GM19023 (cell line): ENCODE results near the gene SPR.

ENCODE experiments used
- ATAC-seq: cut with Tn5 transposase; IDR thresholded peaks from one replicate; pipeline ENCODE4 v1.9.1; 2021; ENCODE audit warnings: mild to moderate bottlenecking, moderate library complexity; ENCODE audit not compliant: unreplicated experiment

Gene SPR

GRCh38 chr2:72931280-72931910, 44.2 kb downstream of the SPR start:
- ATAC-seq, result no peak

DNA sequence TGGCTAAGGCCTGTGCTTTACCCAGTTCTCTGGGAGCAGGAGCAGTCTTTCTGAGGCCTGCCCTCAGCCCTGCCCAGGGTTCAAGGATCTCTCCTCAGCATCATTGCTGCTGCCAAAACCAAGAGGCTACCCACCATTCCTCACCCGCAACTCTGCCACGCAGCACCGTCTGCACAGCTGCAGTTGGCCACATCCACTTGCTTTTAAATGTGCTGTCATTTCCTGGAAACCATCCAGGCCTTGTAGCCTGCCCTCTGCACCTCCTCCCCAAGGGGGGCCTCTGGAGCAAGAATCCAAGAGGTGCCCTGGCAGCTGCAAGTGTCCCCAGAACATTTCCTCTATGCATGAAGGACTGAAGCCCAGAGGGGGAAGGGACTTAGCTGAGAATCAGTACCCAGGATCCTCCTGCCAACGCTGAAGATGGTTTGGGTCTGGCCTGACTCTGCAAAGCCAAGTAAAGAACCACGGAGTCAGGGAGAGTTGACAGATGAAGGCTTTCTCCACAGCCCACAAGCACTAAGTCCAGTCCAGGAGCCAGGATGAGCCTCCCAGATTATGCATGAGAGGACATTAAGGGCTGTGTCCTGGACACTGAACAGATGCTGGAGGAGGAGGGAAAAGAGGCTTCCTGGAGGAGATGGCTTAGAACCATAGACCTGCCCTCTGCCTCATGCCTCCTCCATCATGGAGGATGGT, 45.0 kb downstream of the SPR start:
- ATAC-seq, result no peak

GRCh38 chr2:72932805-72933204, 45.6 kb downstream of the SPR start:
- no peak for ATAC-seq

DNA sequence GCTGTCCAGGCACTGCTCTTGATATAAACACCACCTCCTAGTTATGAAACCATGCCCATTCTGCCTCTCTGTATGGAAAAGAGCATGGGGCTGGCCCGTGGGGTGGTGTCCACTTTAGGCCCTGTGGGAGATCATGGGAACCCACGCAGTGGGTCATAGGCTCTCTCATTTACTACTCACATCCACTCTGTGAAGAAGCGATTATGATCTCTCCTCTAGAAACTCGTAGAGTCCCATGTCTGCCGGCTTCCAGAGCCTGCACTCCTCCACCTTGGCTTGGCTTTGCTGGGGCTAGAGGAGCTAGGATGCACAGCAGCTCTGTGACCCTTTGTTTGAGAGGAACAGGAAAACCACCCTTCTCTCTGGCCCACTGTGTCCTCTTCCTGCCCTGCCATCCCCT, 46.0 kb downstream of the SPR start:
- ATAC-seq, result no peak

DNA sequence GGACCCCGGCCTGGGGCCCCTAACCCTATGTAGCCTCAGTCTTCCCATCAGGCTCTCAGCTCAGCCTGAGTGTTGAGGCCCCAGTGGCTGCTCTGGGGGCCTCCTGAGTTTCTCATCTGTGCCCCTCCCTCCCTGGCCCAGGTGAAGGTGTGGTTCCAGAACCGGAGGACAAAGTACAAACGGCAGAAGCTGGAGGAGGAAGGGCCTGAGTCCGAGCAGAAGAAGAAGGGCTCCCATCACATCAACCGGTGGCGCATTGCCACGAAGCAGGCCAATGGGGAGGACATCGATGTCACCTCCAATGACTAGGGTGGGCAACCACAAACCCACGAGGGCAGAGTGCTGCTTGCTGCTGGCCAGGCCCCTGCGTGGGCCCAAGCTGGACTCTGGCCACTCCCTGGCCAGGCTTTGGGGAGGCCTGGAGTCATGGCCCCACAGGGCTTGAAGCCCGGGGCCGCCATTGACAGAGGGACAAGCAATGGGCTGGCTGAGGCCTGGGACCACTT, 46.5 kb downstream of the SPR start:
- no peak for ATAC-seq

- ATAC-seq, result peak; percentile 54
Observed at GRCh38 chr2:72934683-72935610, 47.7 kb downstream of the SPR start.

GRCh38 chr2:72935611-72935957, 48.4 kb downstream of the SPR start:
- no peak for ATAC-seq

GRCh38 chr2:72936660-72937355, 49.6 kb downstream of the SPR start:
- ATAC-seq, result no peak

DNA sequence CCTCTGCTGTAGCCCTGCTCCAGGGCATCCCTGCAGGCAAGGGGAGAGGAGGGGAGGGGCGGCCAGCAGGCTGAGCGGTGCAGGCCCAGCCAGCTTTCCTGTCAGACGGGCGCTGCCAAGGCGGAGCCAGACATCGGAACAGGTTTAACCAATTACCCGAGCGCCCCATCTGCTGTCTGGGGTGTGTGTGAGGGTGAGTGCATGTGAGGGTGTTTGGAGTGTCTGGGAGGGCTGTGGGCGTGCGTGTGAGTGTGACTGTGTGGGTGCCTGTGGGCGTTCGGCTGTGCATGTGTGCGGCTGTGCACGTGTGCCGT, 50.1 kb downstream of the SPR start:
- no peak for ATAC-seq

GRCh38 chr2:72938455-72938854, 51.2 kb downstream of the SPR start:
- no peak for ATAC-seq

- ATAC-seq, result no peak
Observed at GRCh38 chr2:72940361-72940760, 53.2 kb downstream of the SPR start.

DNA sequence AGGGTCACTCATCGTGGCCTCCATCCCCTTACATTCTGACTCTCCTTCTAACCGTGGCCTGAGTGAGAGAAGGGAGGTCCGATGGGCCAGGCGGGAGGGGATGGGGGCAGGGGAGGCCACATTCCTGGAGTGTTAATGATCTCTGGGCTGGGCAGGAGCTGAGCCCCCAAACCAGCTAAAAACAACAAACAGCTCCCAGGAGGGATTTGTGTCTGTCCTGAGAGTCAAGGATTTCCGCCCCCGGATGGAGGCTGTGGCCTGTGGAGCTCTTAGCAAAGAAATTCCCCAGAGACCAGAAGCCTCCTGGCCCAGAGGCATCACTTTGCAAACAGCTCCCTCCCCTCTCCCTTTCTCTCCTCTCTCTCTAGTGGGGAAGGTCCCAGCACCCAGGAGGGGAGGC, 53.6 kb downstream of the SPR start:
- ATAC-seq, result no peak
